Left forelimb (tissue), 1 donor: ENCODE data around the gene SYCP2L.
A peak's percentile ranks its signal among the peaks of the same experiment; 100 is the strongest.
"Not testable (repeated sequence)": the region's sequence is repeated elsewhere in the genome, so short reads cannot be mapped to it uniquely, and the experiment has no call there.

Experiments
- DNase-seq: peaks from one replicate; pipeline ENCODE4 v3.0.0-alpha.2; 2018; ENCODE audit warnings: low spot score

SYCP2L gene

GRCh38 chr6:10886691-10887502 lies at the start of gene SYCP2L:
Gene SYCP2L, plus strand, starts transcription at chr6:10887052. Its CDS starts 75 bp downstream, at chr6:10887127.
- no peak for DNase-seq

DNA sequence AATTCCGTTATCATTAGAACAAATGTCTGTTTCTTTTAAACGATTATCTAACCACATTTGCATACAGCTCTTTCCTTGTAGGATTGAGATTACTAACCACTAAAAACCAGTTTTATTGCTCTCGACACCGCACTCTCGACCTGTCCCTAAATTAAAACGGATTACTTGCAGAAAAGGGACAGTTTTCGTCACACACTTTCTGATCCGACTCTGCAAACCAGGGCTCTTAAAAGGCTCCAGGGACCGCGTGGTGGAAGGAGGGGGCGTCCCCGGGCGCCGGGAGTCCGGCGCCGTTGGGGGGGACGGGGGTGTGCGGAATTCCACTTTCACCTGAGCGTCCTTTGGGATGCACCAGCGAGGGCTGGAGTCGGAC lies 49.2 kb upstream of the SYCP2L start:
- DNase-seq, result no peak

DNA sequence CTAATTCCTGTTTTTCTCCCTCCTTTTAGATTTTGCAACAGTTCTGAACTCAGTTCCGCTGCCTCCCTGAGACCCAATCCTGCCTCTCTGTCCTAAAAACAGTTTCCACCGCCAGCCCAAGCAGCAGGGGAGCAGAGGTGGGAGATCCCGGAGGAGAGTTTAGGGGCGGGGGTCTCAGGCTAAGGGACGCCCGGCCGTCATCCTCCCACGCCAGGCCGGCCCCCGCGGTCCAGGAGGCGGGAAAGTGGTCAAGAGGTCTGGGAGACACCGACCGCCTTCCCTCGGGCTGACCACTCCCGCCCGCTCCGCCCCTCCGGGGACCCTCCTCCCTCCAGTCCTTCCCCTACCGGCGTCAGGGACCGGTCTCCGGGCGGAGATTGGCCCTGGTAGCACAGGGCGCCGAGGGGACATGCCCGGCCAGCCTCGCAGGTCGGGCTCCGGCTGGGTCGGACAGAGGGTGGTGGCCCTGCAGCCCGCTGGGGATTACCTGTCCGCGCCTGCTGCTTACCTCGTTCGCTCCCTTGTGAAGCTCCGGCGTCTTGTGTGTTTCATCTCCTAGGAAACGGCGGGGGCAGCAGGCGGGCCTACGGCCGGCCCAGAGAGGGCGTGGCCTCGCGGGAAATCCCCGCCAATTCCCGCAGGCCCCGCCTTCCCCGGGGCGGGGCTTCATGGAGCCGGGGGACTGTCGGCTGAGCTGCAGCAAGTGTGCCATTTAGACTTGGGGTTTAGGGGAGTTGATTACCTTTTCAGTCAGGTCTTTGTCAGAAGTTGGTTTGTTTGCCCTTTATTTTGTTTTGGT lies 48.7 kb upstream of the SYCP2L start, which contains the start of gene MAK:
Gene MAK (minus strand): TSS at position 545 of the 799 bp plus-strand sequence. CDS start 7,891 bp downstream, outside the sequence.
- DNase-seq, result peak; percentile 88

DNA sequence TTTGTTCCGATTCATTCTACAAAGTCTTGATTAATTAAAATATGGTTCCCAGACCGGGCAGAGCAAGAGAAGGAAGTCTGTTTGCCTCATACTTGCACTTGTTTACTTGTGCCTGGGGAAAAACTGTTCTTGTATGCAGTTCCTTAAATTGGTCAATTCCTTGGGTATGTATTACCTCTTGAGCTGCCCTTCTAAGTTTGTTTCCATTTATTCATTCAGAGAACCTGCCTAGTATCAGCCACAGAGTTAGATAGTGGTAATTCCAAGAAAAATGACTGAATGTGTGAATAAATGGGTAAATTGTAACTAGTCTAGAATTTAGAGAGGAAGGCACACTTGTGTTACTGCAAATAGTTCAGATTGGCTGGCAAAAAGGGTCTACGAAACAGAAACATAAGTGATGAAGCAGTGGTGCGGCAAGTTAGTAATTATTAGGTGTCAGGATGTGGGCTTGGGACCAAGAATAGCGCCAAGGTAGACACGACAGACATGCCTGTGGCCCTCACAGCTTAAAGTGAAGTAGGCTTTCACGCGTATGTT lies 48.0 kb upstream of the SYCP2L start:
- no peak for DNase-seq

GRCh38 chr6:10843554-10843953 lies 43.3 kb upstream of the SYCP2L start:
- no peak for DNase-seq

DNA sequence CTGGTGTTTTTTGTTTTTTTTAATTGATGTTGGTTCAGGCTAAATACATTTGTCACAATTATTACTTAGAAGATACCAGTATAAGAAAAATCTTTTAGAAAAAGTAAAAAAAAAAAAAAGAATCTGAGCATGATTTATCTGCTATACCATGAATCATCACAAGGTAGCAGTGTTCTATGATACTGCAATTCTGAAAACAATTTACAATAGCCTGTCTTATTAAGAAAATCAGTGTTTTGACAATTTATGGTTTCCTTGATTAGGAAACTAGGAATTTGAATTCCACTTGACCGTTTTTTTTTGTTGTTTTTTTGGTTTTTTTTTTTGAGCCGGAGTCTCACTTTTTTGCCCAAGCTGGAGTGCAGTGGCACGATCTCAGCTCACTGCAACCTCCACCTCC lies 39.2 kb upstream of the SYCP2L start:
- no peak for DNase-seq

DNA sequence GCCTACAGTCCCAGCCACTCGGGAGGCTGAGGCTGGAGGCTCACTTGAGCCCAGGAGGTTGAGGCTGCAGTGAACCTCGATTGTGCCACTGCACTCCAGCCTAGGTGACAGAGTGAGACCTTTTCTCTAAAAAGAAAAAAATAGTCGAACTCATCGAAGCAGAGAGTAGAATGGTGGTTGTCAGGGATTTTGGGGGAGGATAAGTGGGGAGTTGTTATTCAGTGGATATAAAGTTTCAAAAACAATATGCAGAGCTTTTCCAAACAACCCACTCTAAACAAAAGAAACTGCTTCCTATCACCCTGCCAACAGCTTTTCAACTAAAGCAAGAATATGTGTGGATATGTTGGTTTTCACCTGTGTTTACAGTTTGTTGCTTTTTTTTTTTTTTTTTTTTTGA lies 37.0 kb upstream of the SYCP2L start:
- DNase-seq, result no peak

DNA sequence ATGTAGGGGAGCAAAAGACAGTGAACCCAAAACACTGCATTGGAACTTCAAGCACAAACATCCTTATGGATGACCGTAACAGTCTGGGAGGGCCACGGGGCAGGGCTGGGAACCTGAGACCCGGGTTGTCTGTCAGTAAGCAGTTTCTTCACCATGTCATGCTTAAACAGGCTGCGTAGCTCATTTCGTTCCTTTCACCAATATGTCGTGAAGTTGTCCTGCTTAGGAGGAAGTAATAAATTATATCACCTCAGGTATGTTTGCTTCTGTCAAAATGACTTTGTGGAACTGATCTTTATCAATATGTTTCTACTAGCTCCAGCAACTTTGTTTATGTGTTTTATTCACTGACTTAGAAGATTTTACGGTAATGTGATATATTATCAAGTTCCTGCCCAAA lies 36.1 kb upstream of the SYCP2L start:
- DNase-seq, result no peak

DNA sequence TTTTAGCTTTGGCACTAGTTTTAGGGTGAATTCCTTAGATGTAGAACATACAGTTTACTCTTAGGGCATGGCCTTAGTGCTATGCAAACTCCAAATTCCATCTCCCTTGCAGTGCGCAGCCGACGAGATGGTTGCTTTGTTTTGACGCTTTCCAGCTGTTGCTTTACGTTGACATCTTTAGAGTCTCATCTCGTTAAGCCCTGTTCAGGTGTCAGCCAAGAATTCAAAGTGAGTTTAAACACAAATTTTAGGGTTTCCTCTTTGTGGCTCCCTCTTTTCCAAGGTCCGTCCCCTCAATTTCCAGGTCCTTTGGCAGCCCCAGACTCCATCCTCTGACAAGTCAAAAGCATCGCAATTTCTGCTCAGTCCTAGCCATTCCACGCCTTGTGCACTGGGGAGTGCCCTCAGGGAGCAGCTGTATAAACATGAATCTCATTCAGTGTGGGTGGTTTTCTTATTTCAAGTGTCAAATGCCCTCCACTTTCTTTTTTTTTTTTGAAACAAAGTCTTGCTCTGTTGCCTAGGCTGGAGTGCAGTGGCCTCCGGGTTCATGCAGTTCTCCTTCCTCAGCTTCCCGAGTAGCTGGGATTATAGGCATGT lies 34.4 kb upstream of the SYCP2L start:
- DNase-seq, result no peak

GRCh38 chr6:10853849-10854300 lies 33.0 kb upstream of the SYCP2L start:
- not testable (repeated sequence) for DNase-seq

GRCh38 chr6:10854922-10855632 lies 31.8 kb upstream of the SYCP2L start:
- no peak for DNase-seq

DNA sequence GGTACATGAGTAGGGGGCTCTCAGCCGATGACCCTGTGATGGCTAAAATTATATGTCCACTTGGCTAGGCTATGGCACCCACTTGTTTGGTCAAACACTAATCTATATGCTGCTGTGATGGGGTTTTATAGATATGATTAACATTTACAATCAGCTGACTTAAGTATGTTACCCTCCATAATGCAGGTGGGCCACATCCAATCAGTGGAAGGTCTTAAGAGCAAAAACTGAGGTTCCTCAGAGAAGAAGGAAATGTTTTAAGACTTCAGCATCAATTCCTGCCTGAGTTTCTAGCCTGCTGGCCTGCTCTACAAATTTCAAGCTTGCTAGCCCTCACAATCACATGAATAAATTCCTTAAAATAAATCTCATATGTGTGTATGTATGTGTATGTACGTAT lies 29.6 kb upstream of the SYCP2L start:
- no peak for DNase-seq

GRCh38 chr6:10861086-10861485 lies 25.8 kb upstream of the SYCP2L start:
- no peak for DNase-seq

DNA sequence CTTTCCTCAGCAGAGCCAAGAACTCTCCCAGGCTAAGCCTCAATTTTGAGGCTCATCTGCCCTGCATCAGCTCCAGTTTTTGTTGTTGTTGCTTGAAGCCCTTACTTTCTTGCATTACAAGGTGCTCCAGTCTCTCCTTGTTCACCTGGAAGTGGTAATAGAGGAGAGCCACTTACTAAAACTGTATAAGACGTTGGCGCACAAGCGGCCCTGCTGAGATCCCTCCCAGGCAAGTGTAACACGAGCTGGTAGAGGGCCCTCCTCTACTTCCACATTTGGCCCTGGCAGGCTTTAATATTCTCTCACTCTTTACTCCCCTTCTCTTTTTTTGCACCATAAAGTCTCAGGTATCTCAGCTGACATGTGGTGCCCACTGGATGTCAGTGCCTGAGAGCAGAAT lies 24.5 kb upstream of the SYCP2L start:
- DNase-seq, result no peak

GRCh38 chr6:10863031-10863430 lies 23.8 kb upstream of the SYCP2L start:
- not testable (repeated sequence) for DNase-seq

GRCh38 chr6:10866709-10867108 lies 20.1 kb upstream of the SYCP2L start:
- not testable (repeated sequence) for DNase-seq

GRCh38 chr6:10867952-10868351 lies 18.9 kb upstream of the SYCP2L start:
- no peak for DNase-seq

- no peak for DNase-seq
Measured at GRCh38 chr6:10873374-10873773, 13.5 kb upstream of the SYCP2L start.

- DNase-seq, result no peak
Measured at GRCh38 chr6:10874207-10874606, 12.6 kb upstream of the SYCP2L start.

GRCh38 chr6:10875026-10875425 lies 11.8 kb upstream of the SYCP2L start:
- no peak for DNase-seq

- DNase-seq, result no peak
Measured at GRCh38 chr6:10877012-10877411, 9.8 kb upstream of the SYCP2L start.

DNA sequence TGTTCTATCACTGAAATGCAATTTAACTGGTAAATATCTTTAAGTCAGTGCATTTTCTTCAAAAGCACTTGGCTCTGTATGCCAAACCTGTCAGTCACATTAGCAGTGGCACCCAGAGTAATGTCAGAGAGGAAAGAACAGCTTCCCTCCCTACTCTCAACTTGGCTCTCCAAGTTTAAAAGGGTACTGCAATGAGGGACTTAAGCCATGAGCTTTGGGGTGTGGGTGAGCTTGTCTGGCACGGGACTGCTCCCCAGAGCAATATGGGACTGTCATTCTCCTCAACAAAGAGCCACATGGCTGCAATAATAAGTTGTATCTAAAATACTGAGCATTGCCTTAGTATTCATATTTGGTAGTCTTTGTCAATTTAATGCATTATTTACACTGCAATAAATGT lies 9.0 kb upstream of the SYCP2L start:
- no peak for DNase-seq
